MM.1S (cell line): Measurements from ENCODE around the gene CDK12.

Experiments used
- EZH2phosphoT487 ChIP-seq: fragments of 300-600 bp; sonication (generic); IDR thresholded peaks from 2 replicates; pipeline ENCODE4 v1.6.1; 2018; ENCODE audit warnings: antibody characterized with exemption, low read length
- TF ChIP-seq, protein P1 (sequence below): fragments of 300-600 bp; sonication (generic); IDR thresholded peaks from 2 replicates; pipeline ENCODE4 v1.5.1; 2016; ENCODE audit warnings: antibody characterized with exemption, low read length, mixed read lengths

DNA sequence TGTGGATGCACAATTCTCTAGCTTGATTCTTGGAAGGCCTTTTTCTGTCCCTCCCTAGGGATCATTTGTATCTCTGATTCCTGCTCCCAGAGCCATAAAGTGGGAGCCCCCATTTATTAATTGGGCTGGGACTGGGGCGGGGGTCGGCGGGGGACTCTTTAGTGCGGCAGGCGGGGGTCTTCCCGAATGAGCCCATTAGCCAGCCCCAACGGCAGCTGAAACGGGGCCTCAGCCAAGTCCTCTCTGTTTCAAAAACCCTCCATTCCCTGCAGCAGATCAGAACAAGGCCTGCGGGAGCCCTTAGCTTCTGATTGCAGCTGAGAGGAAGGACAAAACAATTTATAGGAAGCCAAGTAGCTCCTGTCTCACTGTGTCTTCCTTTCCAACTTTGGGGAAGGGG lies 79.3 kb downstream of the CDK12 start:
- TF ChIP-seq, protein P1, sequence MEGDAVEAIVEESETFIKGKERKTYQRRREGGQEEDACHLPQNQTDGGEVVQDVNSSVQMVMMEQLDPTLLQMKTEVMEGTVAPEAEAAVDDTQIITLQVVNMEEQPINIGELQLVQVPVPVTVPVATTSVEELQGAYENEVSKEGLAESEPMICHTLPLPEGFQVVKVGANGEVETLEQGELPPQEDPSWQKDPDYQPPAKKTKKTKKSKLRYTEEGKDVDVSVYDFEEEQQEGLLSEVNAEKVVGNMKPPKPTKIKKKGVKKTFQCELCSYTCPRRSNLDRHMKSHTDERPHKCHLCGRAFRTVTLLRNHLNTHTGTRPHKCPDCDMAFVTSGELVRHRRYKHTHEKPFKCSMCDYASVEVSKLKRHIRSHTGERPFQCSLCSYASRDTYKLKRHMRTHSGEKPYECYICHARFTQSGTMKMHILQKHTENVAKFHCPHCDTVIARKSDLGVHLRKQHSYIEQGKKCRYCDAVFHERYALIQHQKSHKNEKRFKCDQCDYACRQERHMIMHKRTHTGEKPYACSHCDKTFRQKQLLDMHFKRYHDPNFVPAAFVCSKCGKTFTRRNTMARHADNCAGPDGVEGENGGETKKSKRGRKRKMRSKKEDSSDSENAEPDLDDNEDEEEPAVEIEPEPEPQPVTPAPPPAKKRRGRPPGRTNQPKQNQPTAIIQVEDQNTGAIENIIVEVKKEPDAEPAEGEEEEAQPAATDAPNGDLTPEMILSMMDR: no peak
- no peak for TF ChIP-seq EZH2phosphoT487
